HG03439 (cell line): ENCODE measurements around the gene LRRC74B.
"Not testable (repeated sequence)": the region's sequence is repeated elsewhere in the genome, so short reads cannot be mapped to it uniquely, and the experiment has no call there.

Experiments
- ATAC-seq: cut with Tn5 transposase; IDR thresholded peaks from one replicate; pipeline ENCODE4 v1.9.1; 2021; ENCODE audit warnings: mild to moderate bottlenecking, moderate library complexity; ENCODE audit not compliant: unreplicated experiment

The LRRC74B gene

DNA sequence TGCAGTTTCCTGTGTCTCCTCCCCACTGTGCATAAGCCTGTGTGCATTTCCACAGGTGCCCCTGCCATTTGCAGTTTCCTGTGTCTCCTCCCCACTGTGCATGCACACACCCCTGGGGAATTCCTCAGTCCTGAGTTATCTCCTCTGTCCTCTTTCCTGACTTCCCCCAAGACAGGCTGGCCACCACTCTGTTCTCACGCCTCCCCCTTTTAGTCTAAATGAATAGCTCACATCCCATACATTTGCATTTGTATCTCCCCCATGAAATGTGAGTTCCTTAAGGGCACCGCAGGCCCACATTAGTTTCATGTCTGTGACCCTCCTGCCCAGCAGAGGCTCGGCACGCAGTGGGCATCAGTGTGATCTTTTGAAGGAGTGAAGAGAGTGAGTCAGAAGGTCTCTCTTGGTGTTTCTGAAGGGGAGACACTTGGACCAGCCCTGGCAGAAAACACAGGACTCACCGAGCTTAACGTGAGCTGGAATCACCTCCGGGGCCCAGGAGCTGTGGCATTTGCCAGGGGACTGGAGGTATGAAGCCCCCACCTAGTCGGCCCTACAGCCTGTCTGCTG, 6.2 kb downstream of the LRRC74B start:
- no peak for ATAC-seq

DNA sequence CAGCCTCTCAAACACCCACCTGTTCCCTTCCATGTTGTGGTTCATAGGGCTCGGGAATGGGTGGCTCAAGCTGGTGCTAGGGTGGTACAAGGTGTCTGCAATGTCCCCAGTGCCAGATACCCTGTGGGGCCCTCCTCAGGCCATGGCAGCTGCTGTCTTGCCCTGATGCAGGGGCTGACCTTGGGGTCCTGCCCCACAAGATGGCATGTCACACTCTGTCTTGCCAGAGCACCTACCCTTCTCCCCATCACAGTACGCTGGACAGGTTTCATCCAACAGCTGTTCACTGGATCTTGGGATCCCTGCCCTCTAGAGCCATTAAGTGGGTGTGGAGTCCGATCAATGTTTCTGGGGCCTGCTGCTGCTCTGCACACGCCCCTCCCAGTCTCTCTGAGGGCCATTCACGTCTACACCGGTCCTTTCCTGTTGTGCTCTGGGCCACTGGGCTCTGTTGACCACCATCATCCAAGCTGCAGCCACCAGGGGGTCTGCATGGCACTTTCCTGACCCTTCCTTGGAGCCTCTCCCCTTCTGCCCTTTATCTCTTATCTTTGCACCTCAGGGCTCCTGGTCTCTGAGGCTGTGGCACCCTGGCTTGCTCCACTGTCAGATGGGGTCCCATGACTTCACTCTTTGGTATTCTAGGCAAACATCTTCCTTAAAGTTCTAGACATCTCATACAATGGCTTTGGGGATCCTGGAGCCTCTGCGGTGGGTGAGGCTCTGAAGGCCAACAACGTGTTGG, 7.1 kb downstream of the LRRC74B start:
- no peak for ATAC-seq

DNA sequence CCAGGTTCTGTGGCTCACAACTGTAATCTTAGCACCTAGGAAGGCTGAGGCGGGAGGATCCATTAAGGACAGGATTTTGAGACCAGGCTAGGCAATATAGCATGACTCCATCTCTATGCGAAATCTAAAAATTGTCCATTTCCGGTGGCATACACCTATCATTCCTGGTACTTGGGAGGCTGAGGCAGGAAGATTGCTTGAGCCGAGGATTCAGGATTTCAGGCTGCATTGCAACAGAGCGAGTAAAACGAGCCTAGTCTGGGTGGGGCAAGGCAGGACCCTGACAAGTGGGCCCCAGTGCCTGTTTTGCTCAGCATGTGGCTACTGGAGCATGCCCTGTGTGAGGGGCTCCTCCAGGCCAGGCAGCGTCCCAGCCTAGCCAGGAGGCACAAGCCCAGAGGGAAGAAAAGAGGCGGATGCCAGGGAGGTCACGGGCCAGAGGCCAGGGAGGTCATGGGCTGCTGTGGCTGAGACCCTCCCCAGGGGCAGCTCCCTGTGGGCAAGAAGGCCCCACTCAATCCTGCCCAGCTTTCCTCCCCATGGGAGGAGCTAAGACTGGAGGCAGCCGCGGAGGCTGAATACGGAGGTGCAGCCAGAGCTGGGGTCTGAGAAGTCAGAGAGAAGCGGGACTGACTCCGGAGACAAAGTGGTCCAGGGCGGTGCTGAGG, 8.4 kb downstream of the LRRC74B start:
- no peak for ATAC-seq

DNA sequence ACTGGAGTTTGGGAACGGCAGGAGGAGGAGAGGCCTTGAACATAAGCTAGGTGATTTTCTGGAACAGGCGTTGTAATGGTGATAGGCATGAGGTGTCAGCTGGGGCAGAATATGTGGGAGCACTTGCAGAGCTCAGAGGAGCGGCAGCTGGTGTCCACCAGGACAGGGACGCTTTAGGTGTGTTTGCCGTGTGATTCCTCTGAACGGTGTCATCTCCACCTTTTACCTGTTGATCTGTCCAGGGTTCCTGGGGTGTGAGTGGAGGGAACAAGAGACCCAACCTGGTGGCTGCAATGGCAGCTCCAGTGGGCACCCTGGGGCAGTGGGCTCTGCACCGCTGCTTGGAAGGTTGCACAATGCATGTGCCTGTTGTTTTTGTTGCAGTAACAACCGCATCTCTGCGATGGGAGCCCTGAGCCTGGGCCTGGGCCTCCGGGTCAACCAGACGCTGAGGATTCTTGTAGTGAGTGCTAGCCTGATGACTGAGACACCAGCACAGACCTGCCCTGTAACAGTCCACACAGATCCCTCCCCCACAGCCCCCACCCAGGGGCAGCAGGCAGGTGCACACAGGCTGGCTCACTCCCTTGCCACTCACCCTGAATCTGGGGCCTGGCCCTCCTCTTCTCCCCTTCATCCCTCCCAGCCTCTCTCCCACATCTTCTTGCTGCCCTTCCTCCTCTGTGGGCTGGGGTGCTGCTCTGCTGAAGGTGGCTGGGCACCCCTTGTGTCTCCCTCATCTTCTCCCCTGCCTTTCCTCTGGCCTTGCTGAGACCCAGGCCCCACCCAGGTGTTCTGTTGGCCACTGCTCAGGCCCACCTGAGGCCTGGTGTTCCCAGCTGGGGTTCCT, 9.2 kb downstream of the LRRC74B start:
- no peak for ATAC-seq

- ATAC-seq, result no peak
Measured at GRCh38 chr22:21055564-21055834, 9.8 kb downstream of the LRRC74B start.

GRCh38 chr22:21055880-21056319, 10.2 kb downstream of the LRRC74B start:
- no peak for ATAC-seq

- not testable (repeated sequence) for ATAC-seq
Measured at GRCh38 chr22:21060363-21060762, 14.6 kb downstream of the LRRC74B start.

GRCh38 chr22:21061660-21062321, 16.0 kb downstream of the LRRC74B start:
- ATAC-seq, result not testable (repeated sequence)

- not testable (repeated sequence) for ATAC-seq
Measured at GRCh38 chr22:21064425-21064824, 18.7 kb downstream of the LRRC74B start.

DNA sequence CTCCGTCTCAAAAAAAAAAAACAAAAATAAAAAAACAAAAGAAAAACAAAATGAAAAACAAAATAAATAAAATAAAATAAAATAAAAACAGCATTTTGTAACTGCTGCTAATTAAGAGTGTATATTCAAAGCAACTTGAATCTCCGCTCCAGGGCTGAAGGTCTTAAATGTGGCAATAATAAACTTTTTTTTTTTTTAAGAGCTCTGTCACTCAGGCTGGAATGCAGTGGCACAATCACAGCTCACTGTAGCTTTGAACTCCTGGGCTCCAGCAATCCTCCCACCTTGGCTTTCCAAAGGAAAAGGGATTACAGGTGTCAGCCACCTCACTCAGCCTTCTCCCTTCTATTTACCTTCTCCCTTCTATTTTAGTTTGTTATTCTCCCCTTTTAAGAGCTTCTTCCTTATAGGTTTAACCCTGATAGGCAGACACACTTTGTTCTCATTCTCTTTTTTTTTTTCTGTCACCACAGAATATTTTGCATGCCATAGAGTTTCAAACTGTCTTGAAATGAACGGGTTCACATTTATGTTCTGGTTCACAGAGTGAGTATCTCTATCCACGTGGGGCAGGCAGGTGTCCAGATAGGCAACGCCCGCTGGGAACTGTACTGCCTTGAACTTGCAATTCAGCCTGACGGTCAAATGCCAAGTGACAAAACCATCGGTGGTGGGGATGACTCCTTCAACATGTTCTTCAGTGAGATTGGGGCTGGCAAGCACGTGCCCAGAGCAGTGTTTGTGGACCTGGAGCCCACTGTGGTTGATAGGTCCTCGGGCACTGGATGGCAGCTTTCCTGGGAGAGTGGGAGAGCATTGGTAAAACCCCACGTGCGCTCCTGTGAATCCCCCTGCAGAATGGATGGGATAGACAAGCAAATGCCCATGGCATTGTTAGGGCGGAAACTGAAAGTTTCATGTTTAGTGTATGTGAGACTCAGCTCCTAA, 19.4 kb downstream of the LRRC74B start:
- ATAC-seq, result no peak

DNA sequence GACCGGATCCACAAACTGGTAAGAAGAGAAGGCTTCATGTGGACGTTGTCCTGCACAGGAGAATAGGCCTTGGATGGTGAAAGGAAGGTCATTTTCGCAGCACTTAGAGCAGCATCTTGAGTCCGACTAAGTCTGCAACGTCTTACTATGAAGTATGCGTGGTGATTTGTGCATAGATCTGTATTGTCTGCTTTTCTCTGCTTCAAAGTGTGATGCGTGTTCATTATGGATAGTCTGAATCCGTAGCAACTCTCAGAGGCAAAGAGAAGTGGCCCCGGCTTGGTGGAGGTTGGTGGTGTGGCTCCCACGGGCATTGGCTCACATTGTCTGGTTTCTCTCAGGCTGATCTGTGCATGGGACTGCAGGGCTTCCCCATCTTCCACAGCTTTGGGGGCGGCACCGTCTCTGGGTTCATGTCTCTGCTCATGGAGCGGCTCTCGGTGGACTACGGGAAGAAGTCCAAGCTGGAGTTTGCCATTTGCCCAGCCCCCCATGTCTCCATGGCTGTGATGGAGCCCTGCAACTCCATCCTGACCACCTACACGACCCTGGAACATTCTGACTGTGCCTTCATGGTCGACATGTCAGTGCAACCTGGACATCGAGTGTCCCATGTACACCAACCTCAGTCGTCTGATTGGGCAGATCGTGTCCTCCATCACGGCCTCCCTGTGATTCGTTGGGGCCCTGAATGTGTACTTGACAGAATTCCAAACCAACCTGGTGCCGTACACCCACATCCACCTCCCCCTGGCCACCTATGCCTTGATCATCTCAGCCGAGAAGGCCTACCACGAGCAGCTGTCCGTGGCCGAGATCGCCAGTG, 21.5 kb downstream of the LRRC74B start:
- no peak for ATAC-seq

GRCh38 chr22:21067901-21068680, 22.3 kb downstream of the LRRC74B start:
- ATAC-seq, result no peak

- ATAC-seq, result no peak
Measured at GRCh38 chr22:21068681-21069276, 23.0 kb downstream of the LRRC74B start.

DNA sequence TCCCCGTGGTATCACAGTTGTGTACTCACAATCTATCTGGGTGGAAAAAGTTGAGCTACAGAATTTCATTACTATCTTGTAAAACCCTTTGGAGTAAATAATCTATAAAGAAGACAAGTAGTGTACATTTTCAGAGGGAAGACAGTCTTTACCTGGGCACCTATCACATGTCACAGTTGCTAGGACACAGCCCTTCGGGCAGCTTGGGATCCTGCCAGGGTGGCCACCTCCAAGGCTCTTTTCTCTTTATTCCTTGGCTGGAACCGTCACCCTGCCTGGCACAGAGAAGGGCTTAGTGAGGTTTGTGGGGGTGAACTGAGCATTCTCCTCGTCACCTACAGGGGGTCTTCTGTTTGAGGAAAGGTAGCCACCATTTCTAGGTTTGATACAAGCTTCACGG, 23.6 kb downstream of the LRRC74B start:
- ATAC-seq, result no peak

GRCh38 chr22:21070690-21071615, 25.2 kb downstream of the LRRC74B start:
- ATAC-seq, result no peak

- not testable (repeated sequence) for ATAC-seq
Measured at GRCh38 chr22:21071796-21072195, 26.1 kb downstream of the LRRC74B start.

DNA sequence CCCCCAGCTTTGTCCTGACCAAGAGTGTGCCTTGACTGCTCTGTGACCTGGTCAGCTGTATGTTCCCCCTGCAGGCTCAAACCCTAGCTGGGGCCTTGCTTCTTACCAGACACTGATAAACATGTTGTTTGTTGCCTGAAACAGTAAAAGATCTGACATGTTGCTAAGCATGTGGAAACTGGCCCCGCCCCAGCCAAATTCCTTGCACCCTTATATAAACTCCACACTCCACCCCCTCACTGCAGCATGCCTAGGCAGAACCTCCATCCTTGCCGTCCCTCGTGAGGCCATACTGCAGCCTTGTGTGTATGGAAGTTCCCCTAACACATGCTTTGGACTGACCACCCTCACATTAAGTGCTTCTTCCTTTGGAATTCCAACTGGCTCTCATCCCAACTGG, 27.3 kb downstream of the LRRC74B start:
- no peak for ATAC-seq
